ENCODE results near the gene GPR3.

GRCh38 chr1:27355683-27356082 is 36.7 kb upstream of the GPR3 start:
- TF ChIP-seq FOXP2 (optimal IDR thresholded peaks at IDR 0.05; ENCODE audit: control extremely low read depth, extremely low read length, insufficient read depth) (no peak), POLR2AphosphoS5 (IDR thresholded peaks at IDR 0.05; ENCODE audit: borderline replicate concordance, low read depth, low read length) (no peak)

Measured in SK-N-MC (cell line).